ENCODE results near the gene PRMT9. TPM values are rescaled to one million over a fixed set of nuclear protein-coding genes. Genes with fewer than 3 reads are reported as not detected.

PRMT9 gene
- total RNA-seq, 1 experiment from 2014 or later, result 8.3 TPM

- no peak for DNase-seq (ENCODE audit: low spot score)
Measured at GRCh38 chr4:147678796-147679549, 5.0 kb downstream of the PRMT9 start.

GRCh38 chr4:147678106-147678505 lies 5.9 kb downstream of the PRMT9 start:
- no peak for DNase-seq (ENCODE audit: low spot score)

GRCh38 chr4:147674496-147674895 lies 9.5 kb downstream of the PRMT9 start:
- no peak for DNase-seq (ENCODE audit: low spot score)

GRCh38 chr4:147674073-147674472 lies 9.9 kb downstream of the PRMT9 start:
- DNase-seq (ENCODE audit: low spot score), result no peak

GRCh38 chr4:147658501-147658900 lies 25.5 kb downstream of the PRMT9 start:
- DNase-seq (ENCODE audit: low spot score), result no peak

GRCh38 chr4:147655639-147656038 lies 28.3 kb downstream of the PRMT9 start:
- no peak for DNase-seq (ENCODE audit: low spot score)

- no peak for DNase-seq (ENCODE audit: low spot score)
Measured at GRCh38 chr4:147651563-147651962, 32.4 kb downstream of the PRMT9 start.

- no peak for DNase-seq (ENCODE audit: low spot score)
Measured at GRCh38 chr4:147648656-147649055, 35.3 kb downstream of the PRMT9 start.

- DNase-seq (ENCODE audit: low spot score), result no peak
Measured at GRCh38 chr4:147645099-147645498, 38.9 kb downstream of the PRMT9 start.

- DNase-seq (ENCODE audit: low spot score), result no peak
Measured at GRCh38 chr4:147644471-147644870, 39.5 kb downstream of the PRMT9 start.

GRCh38 chr4:147643616-147644015 lies 40.3 kb downstream of the PRMT9 start:
- no peak for DNase-seq (ENCODE audit: low spot score)

GRCh38 chr4:147640331-147640730 lies 43.6 kb downstream of the PRMT9 start:
- no peak for DNase-seq (ENCODE audit: low spot score)

- no peak for DNase-seq (ENCODE audit: low spot score)
Measured at GRCh38 chr4:147639388-147639787, 44.6 kb downstream of the PRMT9 start.

GRCh38 chr4:147638942-147639341 lies 45.0 kb downstream of the PRMT9 start:
- DNase-seq (ENCODE audit: low spot score), result no peak

- no peak for DNase-seq (ENCODE audit: low spot score)
Measured at GRCh38 chr4:147638365-147638764, 45.6 kb downstream of the PRMT9 start.

- no peak for DNase-seq (ENCODE audit: low spot score)
Measured at GRCh38 chr4:147635348-147635747, 48.6 kb downstream of the PRMT9 start.

- DNase-seq (ENCODE audit: low spot score), result no peak
Measured at GRCh38 chr4:147633643-147634042, 50.3 kb downstream of the PRMT9 start.

- DNase-seq (ENCODE audit: low spot score), result no peak
Measured at GRCh38 chr4:147633113-147633512, 50.9 kb downstream of the PRMT9 start.

- DNase-seq (ENCODE audit: low spot score), result no peak
Measured at GRCh38 chr4:147629783-147630730, 53.9 kb downstream of the PRMT9 start.

GRCh38 chr4:147628415-147628814 lies 55.5 kb downstream of the PRMT9 start:
- DNase-seq (ENCODE audit: low spot score), result no peak

- no peak for DNase-seq (ENCODE audit: low spot score)
Measured at GRCh38 chr4:147626903-147627302, 57.1 kb downstream of the PRMT9 start.

GRCh38 chr4:147625733-147626132 lies 58.2 kb downstream of the PRMT9 start:
- DNase-seq (ENCODE audit: low spot score), result no peak

GRCh38 chr4:147620315-147620714 lies 63.6 kb downstream of the PRMT9 start:
- no peak for DNase-seq (ENCODE audit: low spot score)
